ENCODE results near the gene PHLDA3. TPM values are rescaled to one million over a fixed set of nuclear protein-coding genes. Genes with fewer than 3 reads are reported as not detected.

PHLDA3 gene
- total RNA-seq, 1 donor from 2014 or later: 17.3 TPM

DNA sequence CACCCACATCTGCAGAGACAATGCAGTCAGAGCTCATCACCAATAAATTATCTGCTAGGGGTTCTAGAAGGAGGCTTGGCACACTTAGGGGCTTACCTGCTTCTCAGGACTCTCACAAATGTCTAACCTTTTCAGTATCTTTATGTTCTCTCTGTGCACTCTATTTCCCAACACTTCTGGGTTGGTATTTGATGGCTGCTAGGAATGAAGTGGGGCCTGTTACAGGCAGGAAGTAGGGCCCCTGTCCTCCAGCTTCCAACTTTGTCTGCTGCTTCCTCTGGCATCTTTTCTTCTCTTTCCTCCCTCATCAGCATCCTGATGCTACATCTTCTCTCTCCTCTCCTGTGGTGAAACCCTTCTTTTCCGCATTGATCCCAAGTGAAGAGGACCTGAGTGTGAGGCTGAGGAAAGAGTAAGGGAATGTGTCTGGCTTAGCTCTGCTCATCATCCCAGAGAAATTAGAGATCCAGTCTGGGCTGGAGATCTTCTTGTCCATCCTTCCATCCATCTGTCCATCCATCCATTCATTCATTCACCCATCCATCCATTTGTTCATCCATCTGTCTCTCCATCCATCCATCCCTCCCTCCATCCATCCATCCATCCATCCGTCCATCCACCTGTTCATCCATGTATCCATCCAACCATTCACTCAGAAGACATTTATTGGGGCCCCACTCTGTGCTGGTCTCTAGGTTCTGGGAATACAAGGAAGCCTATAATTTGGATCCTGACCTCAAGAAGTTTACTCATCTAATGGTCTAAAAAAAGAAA is 40.8 kb upstream of the PHLDA3 start:
- intact Hi-C loops (cut with micrococcal nuclease): no loop called here
- peaks cover 6% of the 10 kb centered on the region for H3K36me3 Mint-ChIP-seq (ENCODE audit: low read depth)
- peak overlapping the region; percentile 5 for H3K4me3 Mint-ChIP-seq
- peaks cover 43% of the 10 kb centered on the region for H3K4me1 Mint-ChIP-seq (ENCODE audit: low read depth)
- no peaks in the 10 kb centered on the region for H3K9me3 Mint-ChIP-seq
- no peak for DNase-seq (ENCODE audit: low spot score)
- no peak overlapping the region for H3K27ac Mint-ChIP-seq
- no peaks in the 10 kb centered on the region for H3K27me3 Mint-ChIP-seq (ENCODE audit: insufficient read depth)

DNA sequence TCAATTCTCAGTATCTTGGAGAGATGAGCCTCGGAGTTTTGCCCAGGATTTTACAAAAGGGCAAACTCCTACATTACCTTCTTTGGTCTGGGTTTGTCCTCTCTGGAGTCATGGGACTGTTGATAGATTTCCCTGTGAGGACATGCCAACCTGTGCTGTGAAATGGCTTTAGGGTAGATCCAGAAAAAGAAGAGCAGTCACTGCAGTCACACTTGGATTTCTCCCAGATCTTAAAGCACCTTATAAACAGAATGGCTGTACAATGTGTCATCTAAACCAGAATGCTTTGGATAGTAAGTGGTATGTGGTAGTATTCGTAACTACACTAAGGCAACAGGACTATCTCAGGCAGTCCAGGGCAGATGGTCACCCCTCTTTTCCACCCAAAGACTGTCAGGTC is 39.8 kb upstream of the PHLDA3 start:
- Mint-ChIP-seq H3K36me3 (ENCODE audit: low read depth) (peaks cover 3% of the 10 kb centered on the region), H3K4me3 (no peak overlapping the region), H3K9me3 (no peaks in the 10 kb centered on the region), H3K27me3 (ENCODE audit: insufficient read depth) (no peaks in the 10 kb centered on the region), H3K4me1 (ENCODE audit: low read depth) (peaks cover 50% of the 10 kb centered on the region), H3K27ac (no peak overlapping the region)
- DNase-seq (ENCODE audit: low spot score): no peak
- intact Hi-C loops (cut with micrococcal nuclease): no loop called here

DNA sequence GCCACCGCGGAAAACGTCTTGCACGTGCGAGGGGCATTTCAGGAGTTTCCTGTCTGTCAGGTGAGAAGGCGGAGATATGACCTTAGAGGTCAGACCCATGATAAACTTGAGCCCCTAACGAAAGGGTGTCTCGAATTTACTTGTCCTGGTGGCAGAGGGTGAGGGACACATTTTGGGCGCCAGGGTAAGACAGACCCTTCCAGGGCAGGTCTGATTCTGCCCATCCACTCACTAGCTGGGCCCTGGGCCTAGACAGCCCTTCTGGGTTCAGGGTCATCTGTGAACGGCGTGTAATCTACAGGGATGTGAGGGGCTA is 38.3 kb upstream of the PHLDA3 start:
- Mint-ChIP-seq H3K27ac (peak overlapping the region; percentile 84), H3K4me3 (peak overlapping the region; percentile 93), H3K36me3 (ENCODE audit: low read depth) (peaks cover 3% of the 10 kb centered on the region), H3K4me1 (ENCODE audit: low read depth) (peaks cover 53% of the 10 kb centered on the region), H3K9me3 (no peaks in the 10 kb centered on the region), H3K27me3 (ENCODE audit: insufficient read depth) (no peaks in the 10 kb centered on the region)
- intact Hi-C loops (cut with micrococcal nuclease): loop anchor here (1.0 kb wide), 3 partner anchors 25 to 59 kb away; partner anchors contain the start of gene PHLDA3
- no peak for DNase-seq (ENCODE audit: low spot score)

DNA sequence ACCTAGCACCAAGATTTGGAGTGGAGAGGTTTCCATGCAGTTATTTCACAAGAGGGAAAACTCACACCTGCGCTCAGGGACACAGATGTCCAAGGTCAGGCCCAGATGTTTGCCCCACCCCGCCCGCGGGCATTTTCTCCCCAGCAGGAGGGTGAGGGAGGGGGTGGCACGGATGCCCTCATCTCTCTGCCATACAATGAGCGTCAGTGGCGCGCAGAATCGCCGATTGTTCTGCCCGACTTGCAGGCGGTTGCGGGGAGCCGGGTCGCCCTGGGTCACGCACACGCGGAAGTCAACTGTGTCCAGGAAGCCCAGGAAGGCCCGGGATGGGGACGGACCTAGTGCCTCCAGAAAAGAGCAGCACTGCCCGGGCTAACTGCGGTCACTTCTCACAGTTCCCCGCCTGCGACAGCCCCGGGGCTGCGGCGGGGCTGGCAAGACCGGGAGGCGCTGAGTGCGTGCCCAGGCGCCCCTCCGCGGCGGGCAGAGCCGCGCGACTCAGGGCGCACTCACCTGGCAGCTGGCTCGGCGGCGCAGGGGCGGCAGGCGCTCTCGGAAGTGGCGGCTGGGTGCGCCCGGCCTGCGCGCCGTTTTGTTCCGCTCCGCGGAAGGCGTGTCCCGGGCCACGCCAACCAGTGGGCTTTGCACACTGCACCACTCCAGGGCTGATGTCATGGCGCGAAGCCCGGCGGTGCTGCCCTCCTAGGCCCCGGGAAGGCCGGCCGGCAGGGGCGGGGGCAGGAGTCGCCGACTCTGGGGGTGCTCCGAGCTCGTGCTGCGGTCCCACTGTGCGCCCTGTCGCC is 37.8 kb upstream of the PHLDA3 start, which contains the start of gene CSRP1:
Gene CSRP1, minus strand, starts transcription at position 567 of the 803 bp plus-strand sequence. CDS start 10,820 bp downstream, outside the sequence.
- peak; percentile 78 for DNase-seq (ENCODE audit: low spot score)
- Mint-ChIP-seq H3K27me3 (ENCODE audit: insufficient read depth) (no peaks in the 10 kb centered on the region), H3K27ac (peak within 1 kb of the TSS; percentile 89), H3K4me3 (peak within 1 kb of the TSS; percentile 93), H3K36me3 (ENCODE audit: low read depth) (peaks cover 3% of the 10 kb centered on the region), H3K4me1 (ENCODE audit: low read depth) (peaks cover 53% of the 10 kb centered on the region), H3K9me3 (no peaks in the 10 kb centered on the region)
- intact Hi-C loops (cut with micrococcal nuclease): loop anchor here (1.0 kb wide), 3 partner anchors 24 to 58 kb away; partner anchors contain the start of gene PHLDA3

DNA sequence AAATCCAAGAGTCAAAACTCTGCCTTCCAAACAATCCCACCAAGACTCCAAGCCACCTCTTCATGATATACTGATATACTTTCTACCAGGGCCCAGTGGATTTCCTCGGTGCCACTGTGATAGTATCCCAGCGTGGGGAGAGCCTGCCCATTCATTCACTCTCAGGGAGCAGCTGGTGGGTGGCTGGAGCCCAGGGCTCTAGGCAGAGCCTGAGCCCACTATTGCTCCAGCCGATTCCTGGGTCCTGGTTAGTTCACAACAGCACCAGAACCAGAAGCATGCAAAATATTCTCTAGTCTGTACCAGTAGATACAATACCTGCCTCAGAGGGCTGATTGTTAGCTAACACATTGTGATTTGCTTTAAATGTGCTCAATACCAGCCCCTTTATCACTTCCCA is 37.1 kb upstream of the PHLDA3 start:
- H3K9me3 Mint-ChIP-seq: no peaks in the 10 kb centered on the region
- intact Hi-C loops (cut with micrococcal nuclease): no loop called here
- H3K27me3 Mint-ChIP-seq (ENCODE audit: insufficient read depth): no peaks in the 10 kb centered on the region
- peaks cover 3% of the 10 kb centered on the region for H3K36me3 Mint-ChIP-seq (ENCODE audit: low read depth)
- H3K27ac Mint-ChIP-seq: peak overlapping the region; percentile 89
- DNase-seq (ENCODE audit: low spot score): no peak
- peaks cover 53% of the 10 kb centered on the region for H3K4me1 Mint-ChIP-seq (ENCODE audit: low read depth)
- peak overlapping the region; percentile 93 for H3K4me3 Mint-ChIP-seq

DNA sequence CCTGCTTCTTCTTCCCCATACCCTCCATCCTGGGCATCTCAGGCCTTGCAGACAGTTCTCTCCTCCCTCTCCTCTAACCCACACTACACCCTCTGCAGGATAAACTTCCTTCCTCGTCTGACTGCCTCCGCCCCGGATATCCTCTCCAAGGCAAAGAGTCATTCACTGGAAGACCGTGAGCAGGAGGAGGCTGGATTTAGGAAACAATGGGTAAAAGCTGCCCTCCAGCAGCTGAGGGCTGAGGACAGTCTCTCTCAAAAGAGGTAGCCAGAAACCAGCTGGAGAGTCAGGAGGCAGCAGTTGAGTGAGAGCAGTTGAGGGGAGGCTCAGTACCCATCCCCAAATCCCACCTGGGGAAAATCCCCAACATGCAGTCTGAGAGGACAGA is 36.5 kb upstream of the PHLDA3 start:
- peak overlapping the region; percentile 64 for H3K27ac Mint-ChIP-seq
- H3K9me3 Mint-ChIP-seq: no peaks in the 10 kb centered on the region

DNA sequence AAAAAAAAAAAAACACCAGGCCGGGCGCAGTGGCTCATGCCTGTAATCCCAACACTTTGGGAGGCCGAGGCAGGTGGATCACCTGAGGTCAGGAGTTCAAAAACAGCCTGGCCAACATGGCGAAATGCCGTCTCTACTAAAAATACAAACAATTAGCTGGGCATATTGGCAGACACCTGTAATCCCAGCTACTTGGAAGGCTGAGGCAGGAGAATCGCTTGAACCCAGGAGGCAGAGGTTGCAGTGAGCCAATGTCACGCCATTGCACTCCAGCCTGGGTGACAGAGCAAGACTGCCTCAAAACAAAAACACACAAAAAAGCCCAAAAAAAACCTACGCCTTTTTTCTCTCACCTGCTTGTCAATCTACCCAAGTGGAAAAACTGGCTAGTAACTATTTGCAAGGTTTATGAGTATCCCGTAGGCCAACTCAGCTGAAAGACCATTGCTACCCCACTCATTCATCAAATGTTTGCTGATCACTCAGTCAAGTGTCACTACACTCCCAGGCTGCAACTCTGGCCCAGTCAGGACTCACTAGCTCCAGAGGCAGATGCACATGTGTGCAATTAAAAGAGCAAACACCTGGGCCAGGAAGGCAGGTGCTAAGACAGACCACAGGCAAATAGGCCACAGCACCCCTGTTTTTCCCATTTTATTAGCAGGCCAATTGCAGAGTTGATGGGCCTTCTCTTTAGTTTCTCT is 36.0 kb upstream of the PHLDA3 start:
- Mint-ChIP-seq H3K27ac (peak overlapping the region; percentile 64), H3K4me1 (ENCODE audit: low read depth) (peaks cover 49% of the 10 kb centered on the region), H3K27me3 (ENCODE audit: insufficient read depth) (no peaks in the 10 kb centered on the region), H3K36me3 (ENCODE audit: low read depth) (peaks cover 3% of the 10 kb centered on the region), H3K4me3 (peak overlapping the region; percentile 93), H3K9me3 (no peaks in the 10 kb centered on the region)
- intact Hi-C loops (cut with micrococcal nuclease): no loop called here
- no peak for DNase-seq (ENCODE audit: low spot score)

More for the DNA sequence above, 36.5 kb upstream of the PHLDA3 start:
- Mint-ChIP-seq H3K27me3 (ENCODE audit: insufficient read depth) (no peaks in the 10 kb centered on the region), H3K4me1 (ENCODE audit: low read depth) (peaks cover 53% of the 10 kb centered on the region), H3K36me3 (ENCODE audit: low read depth) (peaks cover 3% of the 10 kb centered on the region), H3K4me3 (peak overlapping the region; percentile 93)
- DNase-seq (ENCODE audit: low spot score): no peak
- intact Hi-C loops (cut with micrococcal nuclease): no loop called here

DNA sequence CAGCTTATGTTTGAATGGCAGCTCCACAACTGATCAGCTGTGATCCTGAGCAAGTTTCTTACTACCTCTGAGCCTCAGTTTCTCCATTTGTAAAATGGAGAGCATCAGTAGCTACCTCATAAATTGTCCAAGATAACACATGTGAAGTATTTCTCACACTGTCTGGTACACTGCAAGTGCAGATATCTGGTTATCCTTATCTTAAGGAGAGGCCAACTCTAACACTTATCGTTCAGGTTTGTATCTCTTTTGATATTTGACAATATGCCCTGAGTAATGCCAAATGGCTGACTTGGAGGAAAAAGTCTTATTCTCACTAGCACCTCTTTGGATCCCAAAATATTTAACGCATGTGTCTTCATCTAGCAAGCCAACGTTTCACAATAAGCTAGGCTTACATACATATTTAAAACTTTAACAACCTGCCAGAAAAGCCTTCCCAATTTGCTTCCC is 35.2 kb upstream of the PHLDA3 start:
- H3K27ac Mint-ChIP-seq: no peak overlapping the region
- intact Hi-C loops (cut with micrococcal nuclease): no loop called here
- no peak for DNase-seq (ENCODE audit: low spot score)
- no peaks in the 10 kb centered on the region for H3K27me3 Mint-ChIP-seq (ENCODE audit: insufficient read depth)
- peaks cover 5% of the 10 kb centered on the region for H3K36me3 Mint-ChIP-seq (ENCODE audit: low read depth)
- no peaks in the 10 kb centered on the region for H3K9me3 Mint-ChIP-seq
- H3K4me3 Mint-ChIP-seq: no peak overlapping the region
- peaks cover 41% of the 10 kb centered on the region for H3K4me1 Mint-ChIP-seq (ENCODE audit: low read depth)

DNA sequence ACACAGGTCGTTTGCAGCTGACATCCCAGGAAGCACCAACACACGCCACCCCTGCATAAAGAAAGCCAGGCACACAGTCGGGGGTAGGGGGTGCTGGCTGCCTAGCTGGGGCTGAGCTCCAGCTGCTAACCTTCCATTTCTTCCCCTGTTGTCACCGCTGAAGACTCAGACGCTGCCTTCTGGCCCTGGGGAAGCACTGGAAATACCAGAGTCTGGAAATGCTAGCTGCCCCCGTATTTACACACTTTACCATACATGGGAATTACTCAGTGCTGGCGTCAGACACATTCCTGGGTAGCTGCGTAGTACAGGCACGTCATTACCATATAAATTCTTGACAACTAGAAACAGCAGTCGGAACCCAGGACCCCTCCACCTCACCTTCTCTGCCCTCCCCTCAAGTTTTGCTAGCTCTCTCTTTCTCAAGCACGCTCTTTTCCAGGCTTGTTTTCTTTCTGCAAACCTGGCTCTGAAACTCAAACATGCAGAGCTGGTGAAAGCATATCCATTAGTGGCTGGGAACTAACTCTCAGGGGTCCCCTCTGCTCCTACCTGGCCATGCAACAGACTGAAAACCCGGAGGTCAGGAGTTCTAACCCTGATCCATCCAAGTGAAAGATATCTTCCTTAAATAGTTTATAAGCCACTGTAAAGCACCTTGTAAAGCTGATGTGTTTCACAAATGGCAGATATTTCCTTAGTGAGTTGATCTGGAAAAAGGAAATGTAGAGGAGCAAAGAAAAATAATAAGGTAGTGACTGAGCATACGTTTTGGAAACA is 34.6 kb upstream of the PHLDA3 start:
- intact Hi-C loops (cut with micrococcal nuclease): no loop called here
- Mint-ChIP-seq H3K4me3 (no peak overlapping the region), H3K4me1 (ENCODE audit: low read depth) (peaks cover 38% of the 10 kb centered on the region), H3K36me3 (ENCODE audit: low read depth) (peaks cover 6% of the 10 kb centered on the region), H3K27me3 (ENCODE audit: insufficient read depth) (no peaks in the 10 kb centered on the region), H3K9me3 (no peaks in the 10 kb centered on the region), H3K27ac (no peak overlapping the region)
- no peak for DNase-seq (ENCODE audit: low spot score)

DNA sequence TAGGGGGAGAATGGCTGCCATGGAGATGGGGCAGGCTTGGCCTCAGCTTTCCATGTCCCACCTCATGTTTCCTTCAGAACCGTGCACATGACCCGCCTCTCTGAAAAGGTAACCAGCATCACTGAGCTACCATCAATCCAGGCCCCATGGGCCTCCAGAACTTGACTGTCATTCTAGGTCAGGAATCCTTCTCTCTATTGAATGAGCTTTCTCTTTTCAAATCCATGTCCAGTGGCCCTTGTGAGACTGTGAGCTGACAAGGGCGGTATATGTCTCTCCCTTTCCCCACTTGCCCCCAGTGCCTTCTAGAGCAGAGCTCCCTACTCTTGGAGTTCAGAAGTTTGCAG is 33.5 kb upstream of the PHLDA3 start:
- H3K4me3 Mint-ChIP-seq: no peak overlapping the region
- H3K4me1 Mint-ChIP-seq (ENCODE audit: low read depth): peaks cover 31% of the 10 kb centered on the region
- H3K36me3 Mint-ChIP-seq (ENCODE audit: low read depth): peaks cover 6% of the 10 kb centered on the region
- no peaks in the 10 kb centered on the region for H3K9me3 Mint-ChIP-seq
- no peak for DNase-seq (ENCODE audit: low spot score)
- intact Hi-C loops (cut with micrococcal nuclease): no loop called here
- H3K27ac Mint-ChIP-seq: no peak overlapping the region
- H3K27me3 Mint-ChIP-seq (ENCODE audit: insufficient read depth): no peaks in the 10 kb centered on the region

DNA sequence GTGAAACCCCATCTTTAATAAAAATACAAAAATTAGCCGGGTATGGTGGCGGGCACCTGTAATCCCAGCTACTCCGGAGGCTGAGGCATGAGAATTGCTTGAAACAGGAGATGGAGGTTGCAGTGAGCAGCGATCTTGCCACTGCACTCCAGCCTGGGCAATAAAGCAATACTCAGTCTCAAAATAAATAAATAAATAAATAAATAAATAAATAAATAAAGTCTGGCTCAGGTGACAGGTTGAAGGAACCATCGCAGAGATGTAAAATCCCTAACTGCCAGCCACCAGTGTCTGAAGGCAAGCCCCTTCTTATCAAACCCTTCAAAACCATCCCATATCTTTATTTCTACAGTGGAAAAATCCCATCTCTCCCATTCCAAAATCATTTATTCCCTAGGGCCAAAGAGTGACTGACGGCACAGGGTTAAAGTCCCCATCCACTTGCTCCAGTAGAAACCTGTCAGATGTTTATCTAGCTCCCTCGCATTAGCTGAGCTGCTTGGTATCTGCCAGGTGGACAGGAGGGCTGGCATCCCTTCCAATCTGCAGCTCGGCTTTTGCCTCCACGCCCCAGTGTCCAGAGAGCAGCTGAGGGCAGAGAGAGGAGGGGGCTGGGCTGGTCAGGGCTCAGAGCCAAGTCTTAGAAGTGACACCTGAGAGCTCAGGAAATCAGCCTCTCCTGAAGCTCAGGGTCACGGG is 33.0 kb upstream of the PHLDA3 start:
- Mint-ChIP-seq H3K36me3 (ENCODE audit: low read depth) (peaks cover 6% of the 10 kb centered on the region), H3K27ac (no peak overlapping the region), H3K4me3 (no peak overlapping the region), H3K4me1 (ENCODE audit: low read depth) (peaks cover 28% of the 10 kb centered on the region), H3K27me3 (ENCODE audit: insufficient read depth) (no peaks in the 10 kb centered on the region), H3K9me3 (no peaks in the 10 kb centered on the region)
- intact Hi-C loops (cut with micrococcal nuclease): no loop called here
- DNase-seq (ENCODE audit: low spot score): no peak

DNA sequence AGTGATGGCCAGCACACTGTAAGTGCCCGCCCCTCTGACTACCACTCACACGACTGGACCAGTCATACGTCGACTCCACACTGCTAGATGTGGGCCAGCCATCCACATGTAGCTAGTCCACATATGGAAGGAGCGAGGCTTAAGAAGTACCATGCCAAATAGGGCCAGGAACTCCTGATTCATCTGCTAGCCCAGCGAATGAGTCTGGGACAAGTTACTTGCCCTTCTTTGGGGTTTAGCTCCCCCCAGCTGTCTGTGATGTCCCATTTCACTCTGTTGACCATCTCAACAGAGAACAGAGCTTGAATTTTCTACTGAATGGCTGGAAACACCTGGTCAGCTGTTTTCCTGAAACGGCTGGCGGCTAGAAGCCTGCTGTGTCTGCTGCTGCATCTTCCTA is 32.2 kb upstream of the PHLDA3 start:
- intact Hi-C loops (cut with micrococcal nuclease): no loop called here
- peaks cover 23% of the 10 kb centered on the region for H3K4me1 Mint-ChIP-seq (ENCODE audit: low read depth)
- peaks cover 6% of the 10 kb centered on the region for H3K36me3 Mint-ChIP-seq (ENCODE audit: low read depth)
- DNase-seq (ENCODE audit: low spot score): no peak
- H3K27ac Mint-ChIP-seq: no peak overlapping the region
- H3K27me3 Mint-ChIP-seq (ENCODE audit: insufficient read depth): no peaks in the 10 kb centered on the region
- H3K9me3 Mint-ChIP-seq: no peaks in the 10 kb centered on the region
- H3K4me3 Mint-ChIP-seq: no peak overlapping the region

Data from activated T-helper 1 cell treated with anti-CD3 and anti-CD28 coated beads, Interleukin-12 subunit alpha, Interleukin-12 subunit beta, Interleukin-2, Interleukin-4 antibody, amounts not matched to agents 30 ng/mL and 10 ng/mL and 1 ng/mL, durations not matched to agents 14 hours and 24 hours and 36 hours (primary cell).